ENCODE measurements around the gene SPOCK2.

DNA sequence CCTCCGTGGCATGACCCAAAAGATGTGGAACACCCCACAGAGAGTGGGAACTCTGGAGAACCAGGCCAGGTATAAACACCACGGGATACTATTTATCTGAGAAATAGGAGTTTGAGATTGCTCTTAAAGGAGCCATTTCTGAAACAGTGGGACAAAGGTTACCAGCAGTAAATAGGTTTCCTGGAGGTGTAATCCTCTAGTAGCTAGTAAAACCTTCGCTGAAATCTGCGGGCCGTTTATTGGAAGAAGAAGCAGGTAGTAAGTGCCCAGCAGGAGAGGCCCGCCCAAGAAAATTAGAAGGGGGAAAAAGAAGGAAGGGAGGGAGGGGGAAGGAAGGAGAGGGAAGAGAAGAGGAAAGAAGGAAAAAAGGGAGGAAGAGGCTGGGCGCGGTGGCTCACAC, 72.5 kb downstream of the SPOCK2 start:
- no peak for TF ChIP-seq POLR2A (IDR thresholded peaks at IDR 0.05; ENCODE audit: low read length)
- no peak for TF ChIP-seq GATA1 (IDR thresholded peaks at IDR 0.05; ENCODE audit: low read depth, low read length)

Data from erythroblast (primary cell).